Measurements from ENCODE around the gene RUSC1.

- TF ChIP-seq POLR2A (IDR thresholded peaks at IDR 0.05; ENCODE audit: low read depth, low read length) = no peak
- no peak for TF ChIP-seq TAF1 (IDR thresholded peaks at IDR 0.05; ENCODE audit: borderline replicate concordance, low read depth, low read length)
Observed at GRCh38 chr1:155319536-155319935, 1.2 kb upstream of the RUSC1 start.
